HG02884 (cell line): Measurements from ENCODE around the gene PLD4.

Source experiments
- ATAC-seq: cut with Tn5 transposase; IDR thresholded peaks from one replicate; pipeline ENCODE4 v1.9.1; 2021; ENCODE audit warnings: mild to moderate bottlenecking, moderate library complexity; ENCODE audit not compliant: unreplicated experiment

Gene PLD4

GRCh38 chr14:104973135-104973384 lies 48.4 kb downstream of the PLD4 start:
- ATAC-seq, result no peak

- ATAC-seq, result no peak
These were observed 48.9 kb downstream of the PLD4 start for GRCh38 chr14:104973385-104974145.

DNA sequence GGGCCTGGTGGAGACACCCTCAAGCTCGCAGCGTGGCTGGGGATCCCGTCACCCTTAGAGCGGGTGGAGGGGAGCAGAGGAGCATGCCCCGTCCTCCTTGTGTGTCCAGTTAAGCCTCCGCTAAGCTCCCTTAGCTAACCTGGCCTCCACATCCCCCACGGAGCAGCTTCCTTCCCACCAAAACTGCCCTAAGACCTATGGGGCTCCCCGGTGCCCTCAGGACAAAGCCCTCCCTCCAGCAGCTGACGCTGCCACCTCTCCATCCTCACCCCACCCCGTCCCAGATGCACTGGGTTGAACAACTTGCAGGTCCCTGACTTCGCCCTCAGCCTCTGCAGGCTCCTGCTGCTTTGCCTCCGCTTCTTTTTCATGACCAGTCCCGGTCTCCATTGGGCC lies 49.5 kb downstream of the PLD4 start:
- no peak for ATAC-seq

DNA sequence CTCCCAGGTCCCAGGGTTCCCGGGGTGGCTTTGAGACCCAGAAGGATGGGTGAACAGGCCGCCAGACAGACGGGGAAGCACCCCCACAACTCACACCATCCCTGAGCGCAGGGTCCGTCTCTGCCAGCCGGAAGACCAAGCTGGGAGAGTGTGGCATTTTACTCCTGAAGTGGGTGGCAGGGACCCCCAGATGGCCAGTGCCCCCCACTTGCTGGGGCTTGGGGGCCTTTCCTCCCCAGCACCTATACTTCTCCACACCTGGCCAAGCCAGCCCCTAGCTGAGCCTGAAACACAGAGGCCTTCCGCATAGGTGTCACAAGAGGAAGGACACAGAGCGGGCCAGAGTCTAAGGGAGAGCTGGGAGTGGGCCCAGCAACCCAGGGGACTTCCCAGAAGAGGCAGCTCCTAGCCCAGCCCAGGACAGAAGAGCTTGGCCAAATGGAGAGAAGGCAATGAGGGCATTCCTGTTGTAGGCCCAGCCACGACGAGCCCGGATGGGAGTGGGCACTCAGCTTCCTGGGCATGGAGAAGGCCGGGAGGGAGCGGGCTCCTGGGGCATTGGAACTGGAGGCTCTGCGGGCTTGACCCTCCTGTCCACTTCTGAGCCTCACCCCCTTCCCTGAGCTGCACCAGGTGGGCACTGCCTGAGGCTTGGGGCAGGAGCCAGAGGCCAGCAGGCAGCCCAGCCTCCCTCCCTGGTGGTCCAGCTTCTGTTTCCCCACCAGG lies 50.1 kb downstream of the PLD4 start:
- ATAC-seq, result no peak

- no peak for ATAC-seq
These were observed 51.0 kb downstream of the PLD4 start for GRCh38 chr14:104975481-104976197.

GRCh38 chr14:104976198-104977007 lies 51.7 kb downstream of the PLD4 start:
- ATAC-seq, result no peak

- no peak for ATAC-seq
These were observed 52.5 kb downstream of the PLD4 start for GRCh38 chr14:104977008-104977680.

DNA sequence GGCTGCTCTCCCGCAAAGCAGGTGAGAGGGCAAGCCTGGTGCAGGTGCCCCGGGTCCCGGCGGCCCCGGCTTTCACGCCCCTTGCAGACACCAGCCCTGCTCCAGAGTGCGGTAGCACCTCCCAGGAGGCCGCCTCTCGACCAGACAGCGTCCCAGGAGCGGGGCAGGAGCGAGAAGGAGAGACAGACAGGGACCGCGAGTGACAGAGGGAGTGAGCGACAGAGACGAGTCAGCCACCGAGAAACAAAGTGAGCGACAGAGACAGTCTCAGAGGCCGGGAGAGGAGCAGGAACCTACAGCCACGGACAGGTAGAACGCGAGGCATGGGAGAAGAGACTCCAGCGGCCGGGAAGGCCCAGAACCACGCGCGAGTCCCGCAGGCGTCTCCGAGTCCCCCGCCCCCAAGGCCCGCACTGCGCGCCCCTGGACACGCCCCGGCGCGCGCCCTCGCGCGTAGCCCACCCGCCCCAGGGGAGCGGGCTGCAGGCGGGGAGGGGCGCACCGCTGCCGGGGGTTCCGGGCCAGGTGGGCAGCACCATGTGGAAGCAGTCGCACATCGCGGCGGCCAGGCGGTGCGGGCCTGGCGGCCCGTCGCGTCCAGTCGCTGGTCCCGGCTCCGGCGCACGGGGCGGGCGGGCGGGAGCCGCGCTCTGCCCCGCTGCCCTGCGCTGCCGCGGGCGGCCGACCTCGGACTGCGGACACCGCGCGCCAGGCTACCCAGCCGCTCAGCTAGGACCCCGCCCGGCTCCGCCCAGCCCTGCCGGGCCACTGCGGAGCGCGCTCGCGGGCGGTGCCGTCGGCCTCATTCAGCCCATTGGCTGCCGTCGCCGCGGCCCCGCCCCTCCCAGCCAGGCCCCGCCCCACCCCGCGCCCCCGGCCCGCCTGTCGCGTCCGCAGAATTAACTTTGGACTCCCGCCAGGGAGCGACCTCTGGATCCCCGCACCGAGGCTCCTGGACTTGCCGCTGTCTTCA lies 53.3 kb downstream of the PLD4 start, which contains the start of gene AHNAK2:
AHNAK2 (minus strand) TSS at position 694 of the 973 bp plus-strand sequence; CDS start at position 557, 137 bp downstream.
- ATAC-seq, result no peak

DNA sequence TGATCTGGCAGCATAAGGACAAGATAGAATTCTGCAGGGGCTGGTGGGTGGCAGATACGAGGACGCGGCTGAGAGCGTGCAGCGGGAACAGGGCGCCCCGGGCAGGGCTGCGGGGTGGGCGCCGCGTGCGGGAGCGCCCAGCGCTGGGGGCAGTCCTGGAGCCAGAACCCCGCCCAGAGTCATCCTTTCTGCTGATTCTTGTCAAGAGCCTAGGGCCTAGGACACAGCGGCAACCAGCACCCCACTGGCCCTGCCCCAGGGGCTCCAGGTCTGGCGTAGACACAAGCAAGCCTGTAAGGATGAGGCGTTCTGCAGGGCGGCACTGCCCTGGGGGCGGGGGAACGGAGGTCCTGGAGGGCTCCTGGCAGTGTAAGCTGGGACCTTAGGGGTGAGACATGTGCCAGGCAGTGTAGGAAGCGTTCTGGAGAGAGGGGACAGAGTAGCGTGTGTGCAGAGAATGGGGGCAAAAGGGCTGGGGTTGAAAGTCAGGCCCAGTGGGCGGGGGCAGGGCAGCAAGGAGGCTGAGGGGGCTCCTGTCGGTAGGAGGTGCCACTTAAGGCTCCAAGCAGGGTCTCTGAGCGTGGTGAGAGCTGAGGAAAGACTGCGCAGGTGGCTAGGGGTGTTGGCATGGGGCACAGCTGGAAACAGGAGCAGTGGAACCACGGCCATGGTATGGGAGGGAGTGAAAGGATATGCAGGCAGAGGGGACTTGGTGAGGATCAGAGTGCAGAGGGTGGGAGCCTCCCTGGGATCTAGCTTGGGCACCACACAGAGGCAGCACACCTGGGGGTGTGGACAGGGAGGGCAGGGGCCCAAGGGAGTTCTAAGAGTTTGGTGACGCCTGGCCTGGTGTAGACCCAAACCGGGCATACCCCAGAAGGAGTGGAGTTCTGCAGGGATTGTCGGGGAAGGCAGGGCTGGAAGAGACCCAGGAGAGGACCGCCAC lies 54.3 kb downstream of the PLD4 start:
- ATAC-seq, result no peak

- ATAC-seq, result no peak
These were observed 55.3 kb downstream of the PLD4 start for GRCh38 chr14:104979758-104980610.

- no peak for ATAC-seq
These were observed 56.2 kb downstream of the PLD4 start for GRCh38 chr14:104980611-104981531.

DNA sequence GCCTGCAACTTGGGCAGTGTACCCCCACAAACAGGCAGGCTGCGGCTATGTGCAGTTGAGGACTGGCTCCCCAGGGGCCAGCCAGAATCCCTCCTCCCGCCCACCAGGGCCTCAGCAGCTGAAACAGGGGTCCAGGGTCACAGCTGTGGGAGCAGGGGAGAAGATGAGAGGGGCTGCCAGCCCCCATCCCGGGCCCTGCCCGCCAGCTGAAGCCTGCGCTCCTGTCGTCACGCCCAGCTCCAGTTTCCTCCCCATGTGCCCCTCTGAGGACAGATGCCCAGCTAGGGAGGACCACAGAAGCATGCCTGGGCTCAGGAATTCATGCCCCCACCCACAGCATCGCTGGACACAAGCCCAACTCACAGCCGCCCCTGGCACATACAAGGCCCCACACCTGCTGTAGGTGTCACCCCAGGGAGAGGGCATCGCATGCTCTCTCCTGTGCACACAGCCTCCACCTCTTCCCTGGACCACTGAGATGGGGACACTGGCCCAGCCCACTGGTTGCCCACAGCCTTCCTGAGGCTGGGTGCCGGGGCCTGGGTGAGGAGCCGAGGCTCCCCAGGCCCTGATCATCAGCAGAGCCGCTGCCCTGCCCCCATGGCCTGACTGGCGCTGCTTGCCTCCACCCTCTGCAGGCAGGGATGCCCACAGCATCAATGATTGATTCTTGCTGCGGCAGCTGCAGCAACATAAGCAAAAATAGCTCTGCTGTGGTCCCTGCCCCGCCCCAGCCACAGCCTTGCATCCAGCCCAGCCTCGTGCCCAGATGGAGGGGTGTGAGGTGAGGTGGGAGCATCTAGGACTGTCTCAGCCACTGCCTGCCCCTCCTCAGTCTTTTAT lies 57.2 kb downstream of the PLD4 start:
- ATAC-seq, result no peak

DNA sequence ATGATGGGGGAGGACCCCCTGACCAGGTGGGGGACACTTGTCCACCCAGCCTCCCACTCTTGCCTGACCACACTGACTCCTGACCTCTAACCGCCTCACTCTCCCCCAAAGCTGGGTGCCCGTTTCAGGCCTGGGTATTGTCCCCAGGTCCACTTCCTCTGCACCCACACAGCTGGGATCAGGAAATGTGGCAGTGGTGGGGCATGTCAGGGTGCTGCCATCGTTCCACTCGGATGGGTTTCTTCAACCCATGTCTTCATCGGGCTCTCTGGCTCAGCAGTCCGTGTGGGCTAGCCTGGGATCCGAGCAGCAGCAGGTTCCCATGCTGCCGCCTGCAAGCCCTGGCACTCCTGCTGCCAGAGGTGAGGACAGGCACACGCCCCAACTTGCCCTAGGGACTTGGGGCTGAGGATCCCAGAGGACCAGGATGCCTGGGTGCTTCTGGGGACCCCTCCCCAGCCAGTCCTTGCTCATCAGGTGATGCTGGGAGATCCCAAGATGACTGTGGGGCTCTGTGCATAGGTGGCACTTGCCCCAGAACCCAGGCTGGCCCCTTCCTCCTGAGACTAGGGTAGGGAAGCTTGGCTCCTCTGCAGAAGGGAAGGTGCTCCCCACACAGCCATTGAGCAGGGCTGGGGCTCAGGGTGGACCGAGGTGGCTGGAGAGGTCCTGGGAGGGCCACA lies 58.0 kb downstream of the PLD4 start:
- no peak for ATAC-seq
